ENCODE data around the gene CD82. TPM values are rescaled to one million over a fixed set of nuclear protein-coding genes. Genes with fewer than 3 reads are reported as not detected.

Gene CD82
- polyA plus RNA-seq, 1 donor (not counting 4 experiments of a cell fraction or from before 2014, with no cell fraction given) = 118 TPM

DNA sequence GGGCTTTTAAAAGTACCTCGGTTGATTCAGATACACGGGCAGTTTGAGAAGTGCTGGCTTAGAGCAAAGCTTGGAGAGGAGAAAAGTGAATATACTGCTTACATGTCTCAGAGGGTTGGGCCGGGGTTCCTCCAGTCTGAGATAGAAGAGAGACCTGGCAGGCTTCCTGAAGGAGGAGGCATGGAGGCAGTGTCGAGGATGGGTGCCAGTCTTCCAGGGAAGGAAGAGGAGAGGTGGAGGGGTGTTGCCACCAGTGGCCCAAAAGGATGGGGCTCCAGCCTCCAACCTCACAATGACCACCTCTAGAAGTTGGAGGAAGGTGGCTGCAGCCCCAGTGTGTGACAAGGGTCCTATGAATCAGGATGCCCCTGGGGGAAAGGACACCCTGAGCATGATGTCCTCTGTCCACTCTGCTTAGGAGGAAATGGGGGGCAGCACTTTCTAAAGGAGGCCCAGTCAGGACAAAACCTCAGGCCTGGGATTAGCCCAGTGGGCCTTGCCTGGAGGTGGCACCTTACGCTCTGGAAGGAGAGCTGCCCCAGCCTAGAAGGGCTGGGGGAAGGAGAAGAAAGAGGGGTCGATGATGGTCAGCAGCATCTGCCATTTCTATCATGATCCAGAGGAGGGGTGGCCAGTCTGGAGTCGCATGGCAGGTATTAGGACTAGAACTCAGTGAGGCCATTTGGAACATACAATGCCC is 65.2 kb downstream of the CD82 start:
- Histone ChIP-seq H2AFZ (ENCODE audit: control insufficient read depth, low read length) (no peak overlapping the region), H3K4me2 (ENCODE audit: control insufficient read depth, extremely low read depth, insufficient read depth, low read depth, low read length) (no peak overlapping the region), H3K9ac (ENCODE audit: control insufficient read depth, extremely low read depth, insufficient read depth, low read length) (no peak overlapping the region), H3K9me3 (ENCODE audit: control insufficient read depth, low read depth, low read length) (no peaks in the 10 kb centered on the region), H3K9me1 (ENCODE audit: control insufficient read depth, extremely low read depth, insufficient read depth, low read length) (no peaks in the 10 kb centered on the region), H4K20me1 (ENCODE audit: control insufficient read depth, extremely low read depth, insufficient read depth, low read length) (no peaks in the 10 kb centered on the region), H3K27ac (ENCODE audit: control insufficient read depth, insufficient read depth, low read length) (no peak overlapping the region), H3K79me2 (ENCODE audit: control insufficient read depth, insufficient read depth, low read length) (no peaks in the 10 kb centered on the region), H3K4me3 (ENCODE audit: control insufficient read depth in 2 of 3, extremely low read depth in 1 of 3, insufficient read depth in 2 of 3, low read depth in 1 of 3, low read length in 3 of 3) (no peak overlapping the region), H3K36me3 (ENCODE audit: control insufficient read depth in 2 of 2, extremely low read depth in 1 of 2, insufficient read depth in 2 of 2, low read length in 2 of 2) (no peaks in the 10 kb centered on the region), H3K4me1 (ENCODE audit: control insufficient read depth, extremely low read depth, insufficient read depth, low read length) (peaks cover 8% of the 10 kb centered on the region), H3K27me3 (ENCODE audit: control insufficient read depth, extremely low read depth, insufficient read depth, low read length) (peaks cover 16% of the 10 kb centered on the region)
- dilution Hi-C loops (cut with MboI; ENCODE audit: extremely low pct_ligation_motif_present, low sequenced_read_pairs) = loop anchor here (25.0 kb wide), 1 partner anchor 257 kb away; no protein-coding TSS in a partner anchor
- no peak for TF ChIP-seq EZH2 (IDR thresholded peaks at IDR 0.05; ENCODE audit: low read length)
- TF ChIP-seq, protein P1, sequence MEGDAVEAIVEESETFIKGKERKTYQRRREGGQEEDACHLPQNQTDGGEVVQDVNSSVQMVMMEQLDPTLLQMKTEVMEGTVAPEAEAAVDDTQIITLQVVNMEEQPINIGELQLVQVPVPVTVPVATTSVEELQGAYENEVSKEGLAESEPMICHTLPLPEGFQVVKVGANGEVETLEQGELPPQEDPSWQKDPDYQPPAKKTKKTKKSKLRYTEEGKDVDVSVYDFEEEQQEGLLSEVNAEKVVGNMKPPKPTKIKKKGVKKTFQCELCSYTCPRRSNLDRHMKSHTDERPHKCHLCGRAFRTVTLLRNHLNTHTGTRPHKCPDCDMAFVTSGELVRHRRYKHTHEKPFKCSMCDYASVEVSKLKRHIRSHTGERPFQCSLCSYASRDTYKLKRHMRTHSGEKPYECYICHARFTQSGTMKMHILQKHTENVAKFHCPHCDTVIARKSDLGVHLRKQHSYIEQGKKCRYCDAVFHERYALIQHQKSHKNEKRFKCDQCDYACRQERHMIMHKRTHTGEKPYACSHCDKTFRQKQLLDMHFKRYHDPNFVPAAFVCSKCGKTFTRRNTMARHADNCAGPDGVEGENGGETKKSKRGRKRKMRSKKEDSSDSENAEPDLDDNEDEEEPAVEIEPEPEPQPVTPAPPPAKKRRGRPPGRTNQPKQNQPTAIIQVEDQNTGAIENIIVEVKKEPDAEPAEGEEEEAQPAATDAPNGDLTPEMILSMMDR (optimal IDR thresholded peaks at IDR 0.05 in 1 of 3, IDR thresholded peaks at IDR 0.05 in 1 of 3, conservative IDR thresholded peaks at IDR 0.05 in 1 of 3; ENCODE audit: extremely low read depth in 1 of 3, insufficient read depth in 2 of 3, low read length in 3 of 3) = no peak
- FAIRE-seq (no peak), DNase-seq (ENCODE audit: low read depth, low spot score) (no peak)

DNA sequence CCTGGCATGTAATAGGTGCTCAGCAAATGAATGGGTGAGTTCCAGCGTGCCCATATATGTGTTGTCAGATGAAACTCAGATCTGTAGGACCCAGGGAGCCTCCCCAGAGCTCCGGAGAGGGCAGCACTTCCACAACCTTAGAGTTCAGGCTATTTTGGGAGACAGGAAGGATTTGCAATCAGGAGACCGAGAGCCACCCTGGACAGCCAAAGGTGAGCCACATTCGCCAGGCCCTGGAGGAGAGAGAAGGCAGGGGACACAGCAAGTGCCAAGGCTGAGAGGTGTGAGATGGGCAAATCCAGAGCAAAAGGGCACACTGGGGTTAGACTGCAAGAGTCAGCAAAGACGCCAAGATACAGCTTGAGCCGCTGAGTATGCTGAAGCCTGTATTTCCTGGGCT is 66.4 kb downstream of the CD82 start:
- DNase-seq (ENCODE audit: low read depth, low spot score) (no peak), FAIRE-seq (no peak)
- no peak overlapping the region for H3K27ac ChIP-seq (ENCODE audit: control insufficient read depth, insufficient read depth, low read length)
- no peaks in the 10 kb centered on the region for H3K36me3 ChIP-seq (ENCODE audit: control insufficient read depth in 2 of 2, extremely low read depth in 1 of 2, insufficient read depth in 2 of 2, low read length in 2 of 2)
- no peak overlapping the region for H3K4me2 ChIP-seq (ENCODE audit: control insufficient read depth, extremely low read depth, insufficient read depth, low read depth, low read length)
- H3K9me3 ChIP-seq (ENCODE audit: control insufficient read depth, low read depth, low read length) = no peaks in the 10 kb centered on the region
- TF ChIP-seq, protein P1 (optimal IDR thresholded peaks at IDR 0.05 in 1 of 3, IDR thresholded peaks at IDR 0.05 in 1 of 3, conservative IDR thresholded peaks at IDR 0.05 in 1 of 3; ENCODE audit: extremely low read depth in 1 of 3, insufficient read depth in 2 of 3, low read length in 3 of 3) = no peak
- no peak for TF ChIP-seq EZH2 (IDR thresholded peaks at IDR 0.05; ENCODE audit: low read length)
- no peak overlapping the region for H3K4me3 ChIP-seq (ENCODE audit: control insufficient read depth in 2 of 3, extremely low read depth in 1 of 3, insufficient read depth in 2 of 3, low read depth in 1 of 3, low read length in 3 of 3)
- H3K9ac ChIP-seq (ENCODE audit: control insufficient read depth, extremely low read depth, insufficient read depth, low read length) = no peak overlapping the region
- no peak overlapping the region for H2AFZ ChIP-seq (ENCODE audit: control insufficient read depth, low read length)
- dilution Hi-C loops (cut with MboI; ENCODE audit: extremely low pct_ligation_motif_present, low sequenced_read_pairs) = loop anchor here (25.0 kb wide), 1 partner anchor 255 kb away; no protein-coding TSS in a partner anchor
- no peaks in the 10 kb centered on the region for H3K79me2 ChIP-seq (ENCODE audit: control insufficient read depth, insufficient read depth, low read length)
- peaks cover 16% of the 10 kb centered on the region for H3K27me3 ChIP-seq (ENCODE audit: control insufficient read depth, extremely low read depth, insufficient read depth, low read length)
- H3K9me1 ChIP-seq (ENCODE audit: control insufficient read depth, extremely low read depth, insufficient read depth, low read length) = no peaks in the 10 kb centered on the region
- no peaks in the 10 kb centered on the region for H4K20me1 ChIP-seq (ENCODE audit: control insufficient read depth, extremely low read depth, insufficient read depth, low read length)
- H3K4me1 ChIP-seq (ENCODE audit: control insufficient read depth, extremely low read depth, insufficient read depth, low read length) = peaks cover 8% of the 10 kb centered on the region
